Chondrocyte (in vitro differentiated cells): Measurements from ENCODE around the gene FLNB. TPM values are rescaled to one million over a fixed set of nuclear protein-coding genes. Genes with fewer than 3 reads are reported as not detected.

ENCODE experiments used
- DNase-seq: peaks from one replicate; pipeline ENCODE4 v3.0.0; 2021; ENCODE audit warnings: mixed read lengths, low spot score
- H3K27ac Mint-ChIP-seq: one replicate; pipeline ENCODE4 v1.8.0; 2021; ENCODE audit warnings: mild to moderate bottlenecking, moderate library complexity, mixed read lengths; ENCODE audit not compliant: unreplicated experiment
- H3K27me3 Mint-ChIP-seq: 2 replicates; pipeline ENCODE4 v1.8.0; 2021; ENCODE audit warnings: low read depth, mixed read lengths
- H3K36me3 Mint-ChIP-seq: 2 replicates; pipeline ENCODE4 v1.8.0; 2021; ENCODE audit warnings: low read depth, mixed read lengths
- H3K4me1 Mint-ChIP-seq: 2 replicates; pipeline ENCODE4 v1.8.0; 2021; ENCODE audit warnings: low read depth, mild to moderate bottlenecking, mixed read lengths
- H3K4me3 Mint-ChIP-seq: one replicate; pipeline ENCODE4 v1.8.0; 2021; ENCODE audit warnings: mild to moderate bottlenecking, moderate library complexity, mixed read lengths; ENCODE audit not compliant: unreplicated experiment
- H3K9me3 Mint-ChIP-seq: 2 replicates; pipeline ENCODE4 v1.8.0; 2021; ENCODE audit warnings: low read depth, mixed read lengths
- CTCF ChIP-seq: fragments of 200-600 bp; sonication (generic); IDR thresholded peaks from 2 replicates; pipeline ENCODE4 v1.5.0; 2021; ENCODE audit warnings: antibody characterized with exemption, mild to moderate bottlenecking, moderate library complexity
- total RNA-seq: library from RNA; stranded (reverse); gene quantifications from 3 replicates; pipeline ENCODE4 v1.2.1, GENCODE V29; 2021

The FLNB gene
- total RNA-seq, 1 donor from 2014 or later: 70.2 TPM

- peak; percentile 8 for DNase-seq
- Mint-ChIP-seq H3K4me3 (no peak overlapping the region), H3K27ac (no peak overlapping the region), H3K4me1 (no peaks in the 10 kb centered on the region), H3K36me3 (no peaks in the 10 kb centered on the region), H3K27me3 (no peaks in the 10 kb centered on the region), H3K9me3 (no peaks in the 10 kb centered on the region)
- no peak for TF ChIP-seq CTCF
Observed at GRCh38 chr3:58190882-58191281, 182.7 kb downstream of the FLNB start.

- Mint-ChIP-seq H3K4me3 (no peak overlapping the region), H3K4me1 (no peaks in the 10 kb centered on the region), H3K27me3 (no peaks in the 10 kb centered on the region), H3K9me3 (no peaks in the 10 kb centered on the region), H3K27ac (no peak overlapping the region), H3K36me3 (no peaks in the 10 kb centered on the region)
- no peak for TF ChIP-seq CTCF
- DNase-seq: peak; percentile 52
Observed at GRCh38 chr3:58191361-58191991, 183.3 kb downstream of the FLNB start.

GRCh38 chr3:58192069-58192468 is 183.8 kb downstream of the FLNB start:
- no peak overlapping the region for H3K4me3 Mint-ChIP-seq
- no peaks in the 10 kb centered on the region for H3K4me1 Mint-ChIP-seq
- no peaks in the 10 kb centered on the region for H3K36me3 Mint-ChIP-seq
- no peaks in the 10 kb centered on the region for H3K9me3 Mint-ChIP-seq
- H3K27me3 Mint-ChIP-seq: no peaks in the 10 kb centered on the region
- no peak overlapping the region for H3K27ac Mint-ChIP-seq
- no peak for TF ChIP-seq CTCF
- DNase-seq: peak; percentile 18

GRCh38 chr3:58193682-58194407 is 185.6 kb downstream of the FLNB start:
- TF ChIP-seq CTCF: no peak
- Mint-ChIP-seq H3K4me1 (peaks cover 10% of the 10 kb centered on the region), H3K27ac (no peak overlapping the region), H3K36me3 (no peaks in the 10 kb centered on the region), H3K27me3 (no peaks in the 10 kb centered on the region), H3K9me3 (no peaks in the 10 kb centered on the region), H3K4me3 (no peak overlapping the region)
- DNase-seq: no peak

GRCh38 chr3:58197588-58197987 is 189.4 kb downstream of the FLNB start:
- TF ChIP-seq CTCF: no peak
- no peaks in the 10 kb centered on the region for H3K9me3 Mint-ChIP-seq
- peak; percentile 50 for DNase-seq

More at GRCh38 chr3:58197588-58197987, 189.4 kb downstream of the FLNB start:
- Mint-ChIP-seq H3K36me3 (no peaks in the 10 kb centered on the region), H3K27me3 (no peaks in the 10 kb centered on the region), H3K27ac (no peak overlapping the region), H3K4me3 (no peak overlapping the region), H3K4me1 (peaks cover 29% of the 10 kb centered on the region)
